DMS79 treated with DMSO at 0.1 percent for 48 hours (cell line): Measurements from ENCODE around the gene TRPV4.
A peak's percentile ranks its signal among the peaks of the same experiment; 100 is the strongest.
"Not testable (repeated sequence)": the region's sequence is repeated elsewhere in the genome, so short reads cannot be mapped to it uniquely, and the experiment has no call there.

Experiments used
- DNase-seq: peaks from one replicate; lab custom pipeline; 2025; lab: John Stamatoyannopoulos, UW

The TRPV4 gene

GRCh38 chr12:109833307-109834189 is at the start of gene TRPV4:
TSS of gene TRPV4 (minus strand) at chr12:109833398. CDS start at chr12:109814796, 18,602 bp downstream.
- DNase-seq = no peak

GRCh38 chr12:109881752-109882151 is 48.6 kb upstream of the TRPV4 start:
- DNase-seq = no peak

- no peak for DNase-seq
Measured at GRCh38 chr12:109880938-109881337, 47.7 kb upstream of the TRPV4 start.

DNA sequence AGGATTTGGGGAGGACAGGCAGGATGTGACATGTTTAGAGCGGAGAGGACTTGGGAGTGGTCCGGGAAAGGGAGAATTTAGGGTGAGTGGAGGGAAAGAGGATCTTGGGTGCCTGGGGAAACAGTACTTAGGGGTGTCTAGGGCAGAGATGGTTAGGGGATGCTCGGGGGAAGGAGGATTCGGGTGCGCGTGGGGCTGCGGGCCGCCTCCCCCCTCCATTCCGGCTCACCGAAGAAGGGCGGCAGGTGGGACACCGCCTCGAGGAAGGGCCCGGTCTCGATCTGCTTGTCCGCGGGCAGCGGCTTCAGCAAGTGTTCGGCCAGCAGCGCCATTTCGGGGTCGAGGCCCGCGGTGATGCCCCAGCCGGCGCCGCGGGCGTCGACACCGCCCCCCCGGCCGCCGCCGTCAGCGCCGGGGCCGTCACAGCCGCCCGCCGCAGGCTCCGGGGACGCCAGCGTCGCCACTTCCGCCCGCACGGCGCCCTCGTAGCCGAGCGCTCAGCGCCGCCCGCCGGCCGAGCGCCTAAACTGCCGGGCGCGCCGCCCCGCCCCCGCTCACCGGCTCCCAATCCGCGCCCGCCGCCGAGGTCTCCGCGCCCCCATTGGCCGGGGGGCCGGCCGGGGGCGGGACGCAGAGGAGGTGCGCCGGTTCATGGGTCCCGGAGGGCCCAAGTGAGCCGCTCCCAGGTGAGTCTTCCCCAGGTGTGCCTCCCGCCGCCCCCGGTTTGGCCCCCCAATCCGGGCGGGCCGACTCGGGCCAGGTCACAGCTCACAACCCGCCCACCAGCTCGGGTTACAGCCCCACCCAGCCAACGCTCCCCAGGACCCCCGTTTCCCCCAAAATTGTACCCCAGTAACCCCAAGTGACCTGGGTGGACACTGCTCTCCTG is 47.1 kb upstream of the TRPV4 start, which contains the start of gene GLTP:
Gene GLTP (minus strand): TSS at position 499 of the 889 bp plus-strand sequence. CDS start 167 bp downstream, at position 332.
- DNase-seq = peak; percentile 82

DNA sequence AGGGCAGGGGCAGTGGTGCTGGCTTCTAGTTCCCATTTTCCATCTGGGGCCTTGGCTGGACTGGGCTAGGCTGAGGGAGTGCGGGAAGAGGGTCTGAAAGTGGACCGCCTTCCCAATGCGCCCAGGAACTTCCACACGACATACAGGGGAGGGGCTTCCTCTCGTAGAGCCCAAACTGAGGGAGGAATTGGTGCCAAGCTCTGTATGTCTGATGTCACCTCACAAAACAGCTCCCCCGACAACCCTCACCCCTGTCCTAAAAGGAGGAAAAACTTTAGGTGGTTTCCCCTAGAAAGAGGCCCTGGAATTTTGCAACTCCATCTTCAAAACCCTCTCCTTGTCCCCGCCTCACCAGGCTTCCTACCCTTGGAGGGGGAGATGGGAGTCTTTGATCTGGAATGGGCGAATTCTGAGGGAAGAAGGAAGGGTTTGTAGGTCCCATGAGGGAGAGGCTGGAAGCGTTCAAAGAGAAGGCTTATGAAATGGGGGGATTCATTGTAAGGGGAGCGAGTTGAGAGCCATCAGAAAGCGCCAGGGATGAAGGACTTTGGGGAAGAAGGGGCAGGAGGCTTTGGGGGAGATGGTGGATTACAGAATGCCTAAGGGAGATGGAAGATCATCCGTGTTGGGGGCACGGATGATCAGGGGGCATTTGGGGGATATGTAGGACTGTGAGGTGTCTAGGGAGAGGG is 46.3 kb upstream of the TRPV4 start:
- no peak for DNase-seq

DNA sequence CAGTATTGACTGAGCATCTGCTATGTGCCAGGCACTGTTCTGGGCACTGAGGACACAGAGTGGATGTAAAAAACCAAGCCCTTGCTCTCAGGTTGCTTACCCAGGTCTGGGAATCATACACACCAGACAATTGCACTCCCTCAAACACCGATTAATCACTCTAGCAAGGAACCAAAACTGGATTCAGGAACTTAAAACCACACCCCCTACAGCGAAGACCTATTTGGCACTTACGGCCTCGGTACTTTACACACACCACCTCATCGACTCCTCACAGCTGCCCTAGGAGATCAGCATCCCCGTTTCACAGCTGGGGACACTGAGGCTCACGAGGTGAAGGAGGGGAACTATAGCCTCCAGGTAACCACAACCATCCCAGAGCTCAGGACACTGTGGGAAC is 45.6 kb upstream of the TRPV4 start:
- no peak for DNase-seq

DNA sequence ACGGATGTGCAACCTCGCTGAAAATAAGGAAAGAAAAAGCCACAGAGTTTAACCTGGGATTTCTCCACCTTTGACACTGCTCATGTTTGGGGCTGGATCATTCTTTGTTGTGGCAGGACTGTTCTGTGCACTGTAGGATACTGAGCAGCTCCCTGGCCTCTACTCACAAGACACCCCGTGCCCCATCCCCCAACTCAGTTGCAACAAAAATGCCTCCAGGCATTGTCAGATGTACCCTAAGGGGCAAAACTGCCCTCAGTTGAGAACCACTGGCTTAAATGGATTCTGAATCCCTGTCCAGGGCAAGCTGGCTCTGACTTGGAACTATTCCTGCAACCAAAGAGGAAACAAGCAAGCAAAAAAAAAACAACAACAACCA is 45.0 kb upstream of the TRPV4 start:
- DNase-seq = no peak

DNA sequence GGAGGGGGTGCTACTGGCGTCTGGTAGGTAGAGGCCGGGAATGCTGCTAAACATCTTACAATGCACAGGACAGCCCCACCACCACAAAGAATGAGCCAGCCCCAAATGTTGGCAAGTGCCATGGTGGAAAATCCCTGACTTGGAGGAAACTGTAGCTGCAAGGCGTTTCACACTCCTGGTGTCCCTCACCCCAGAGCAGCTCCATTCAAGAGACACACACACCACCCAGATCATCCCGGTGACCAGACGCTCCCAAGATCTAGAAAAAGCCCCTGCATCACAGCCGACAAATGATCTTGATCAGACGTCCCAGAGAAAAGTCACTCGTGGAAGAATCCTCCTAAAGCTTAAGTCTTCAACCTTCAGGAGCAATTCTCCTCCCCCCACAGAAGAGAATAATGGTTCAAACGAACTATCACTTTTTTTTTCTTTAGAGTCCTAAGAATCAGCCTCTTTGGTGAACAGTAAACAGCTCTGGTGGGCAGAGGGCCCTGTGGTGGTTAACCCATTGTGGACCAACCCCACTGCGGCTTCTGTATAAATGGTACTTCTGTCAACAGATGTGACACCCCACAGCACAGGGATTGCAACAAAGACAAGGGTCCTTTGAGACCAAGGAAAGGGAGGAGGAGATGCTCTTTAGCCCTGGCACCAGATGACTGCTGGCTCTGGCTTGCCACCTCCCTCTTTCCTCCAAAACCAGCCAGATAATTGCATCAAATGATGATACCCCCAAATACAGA is 44.5 kb upstream of the TRPV4 start:
- no peak for DNase-seq

- no peak for DNase-seq
Measured at GRCh38 chr12:109876406-109876805, 43.2 kb upstream of the TRPV4 start.

DNA sequence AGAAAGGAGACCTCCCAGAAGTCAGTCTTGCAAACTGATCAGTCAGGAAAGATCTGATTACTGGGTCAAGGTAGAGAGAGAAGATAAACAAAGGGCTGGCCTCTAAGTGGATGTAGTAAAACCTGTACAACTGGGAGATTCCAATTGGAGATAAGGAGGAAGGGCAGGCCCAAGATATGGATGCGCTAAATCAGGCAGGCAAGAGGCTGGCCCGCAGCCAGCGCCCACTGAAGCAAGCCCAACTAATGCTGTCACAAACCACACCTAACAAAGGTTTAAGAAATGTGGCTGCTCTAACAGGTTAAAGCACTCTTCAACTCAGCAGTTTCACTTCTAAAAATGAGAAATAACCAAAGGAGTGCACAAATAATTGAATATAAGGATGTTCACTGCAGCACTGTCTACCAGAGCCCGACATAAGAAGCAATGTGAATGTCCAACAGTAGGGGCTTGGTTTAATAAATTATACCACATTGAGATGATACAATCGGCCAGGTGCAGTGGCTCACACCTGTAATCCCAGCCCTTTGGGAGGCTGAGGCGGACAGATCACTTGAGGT is 42.5 kb upstream of the TRPV4 start:
- DNase-seq = peak; percentile 99

DNA sequence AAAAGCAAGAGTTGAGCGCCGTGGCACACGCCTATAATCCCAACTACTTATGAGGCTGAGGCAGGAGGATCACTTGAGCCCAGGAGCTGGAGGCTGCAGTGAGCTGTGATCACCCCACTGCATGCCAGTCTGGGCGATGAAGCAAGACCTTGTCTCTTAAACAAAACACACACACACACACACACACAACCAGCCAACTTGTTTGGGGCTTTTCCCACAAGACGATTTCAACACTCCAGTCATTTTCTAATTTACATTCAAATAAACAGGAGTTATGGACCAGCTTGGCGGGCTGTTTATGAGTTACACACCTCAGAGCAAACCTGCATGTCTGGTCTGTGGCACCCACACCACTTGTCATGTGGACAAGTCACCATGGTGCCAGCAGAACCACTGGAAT is 40.5 kb upstream of the TRPV4 start:
- DNase-seq = no peak

- peak; percentile 56 for DNase-seq
Measured at GRCh38 chr12:109871668-109872314, 38.6 kb upstream of the TRPV4 start.

GRCh38 chr12:109870648-109871047 is 37.5 kb upstream of the TRPV4 start:
- peak; percentile 44 for DNase-seq

- no peak for DNase-seq
Measured at GRCh38 chr12:109868182-109869051, 35.2 kb upstream of the TRPV4 start.

GRCh38 chr12:109864916-109865315 is 31.7 kb upstream of the TRPV4 start:
- DNase-seq = peak; percentile 78

DNA sequence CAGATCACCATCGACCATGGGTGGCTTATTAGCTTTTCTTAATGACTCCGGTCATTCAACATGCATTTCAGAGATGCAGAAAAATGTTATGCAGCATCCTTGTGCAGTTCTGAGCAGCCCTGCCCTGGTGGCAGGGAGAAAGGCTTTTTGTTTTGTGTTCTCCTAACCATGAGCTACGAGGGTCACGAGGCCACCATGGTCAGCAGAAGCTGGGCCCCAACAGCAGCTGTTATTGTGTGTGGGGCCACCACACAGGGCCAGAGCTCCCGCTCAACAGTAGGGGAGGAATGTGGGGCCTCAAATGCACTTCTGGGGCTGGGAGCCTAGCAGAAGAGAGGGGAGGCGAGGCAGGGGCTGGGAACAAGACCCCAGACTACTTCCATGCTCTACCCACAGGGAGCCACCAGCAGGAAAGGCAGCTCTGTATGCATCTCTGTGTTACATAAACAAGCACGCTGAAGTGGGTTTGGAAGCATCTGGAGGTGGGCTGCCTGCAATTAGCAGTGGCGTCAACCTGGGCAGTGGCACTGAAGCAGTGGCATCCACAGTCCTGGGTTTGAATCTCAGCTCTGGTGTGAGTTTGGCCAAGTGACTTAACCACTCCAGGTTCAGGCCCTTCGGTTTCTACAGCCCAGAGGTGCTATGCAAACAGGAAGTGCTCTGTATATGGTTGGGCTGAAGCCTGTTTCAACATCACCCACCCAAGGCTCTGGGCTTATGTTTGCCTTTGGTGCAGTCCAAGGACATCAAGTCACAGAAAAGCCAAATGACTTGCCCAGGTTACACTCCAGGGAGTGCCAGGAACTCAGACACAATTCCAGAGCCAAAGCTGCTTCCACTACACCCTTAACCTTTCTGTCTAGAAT is 30.9 kb upstream of the TRPV4 start:
- DNase-seq = no peak

GRCh38 chr12:109862491-109862890 is 29.3 kb upstream of the TRPV4 start:
- DNase-seq = not testable (repeated sequence)

DNA sequence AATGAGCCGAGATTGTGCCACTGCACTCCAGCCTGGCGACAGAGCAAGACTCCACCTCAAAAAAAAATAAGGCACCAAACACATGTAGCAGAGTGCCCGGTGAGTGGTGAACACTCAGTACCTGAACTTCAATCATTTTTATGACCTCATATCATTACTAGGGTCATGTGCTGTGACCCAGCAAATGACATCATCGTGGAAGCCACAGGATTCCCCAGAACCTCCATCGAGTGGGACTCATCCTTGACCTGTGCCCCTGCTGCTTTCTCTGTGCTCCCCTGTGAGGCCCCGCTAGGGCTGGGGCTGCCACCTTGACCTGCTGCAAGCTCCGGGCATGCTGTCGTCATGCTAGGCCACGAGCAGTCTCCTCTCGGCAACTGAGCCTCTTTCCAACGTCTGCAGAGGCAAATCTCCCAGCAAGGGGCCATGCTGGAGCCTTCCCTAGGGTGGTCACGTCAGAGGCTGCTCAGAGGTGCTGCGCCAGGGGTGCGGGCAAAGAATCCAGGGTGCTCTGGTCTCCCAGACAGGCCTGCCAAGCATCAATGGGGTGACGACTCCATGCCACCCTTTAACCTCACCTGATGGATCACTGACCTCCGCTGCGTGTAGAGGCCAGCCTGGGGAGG is 28.6 kb upstream of the TRPV4 start:
- no peak for DNase-seq
